Measurements from ENCODE around the gene TAOK1. TPM values are rescaled to one million over a fixed set of nuclear protein-coding genes. Genes with fewer than 3 reads are reported as not detected.

Gene TAOK1
- total and polyA plus RNA-seq, 10 of the 15 experiments (the other 5 are each of a cell fraction or from before 2014, with no cell fraction given) = 2.0 to 27.1 (median 11.8) TPM

DNA sequence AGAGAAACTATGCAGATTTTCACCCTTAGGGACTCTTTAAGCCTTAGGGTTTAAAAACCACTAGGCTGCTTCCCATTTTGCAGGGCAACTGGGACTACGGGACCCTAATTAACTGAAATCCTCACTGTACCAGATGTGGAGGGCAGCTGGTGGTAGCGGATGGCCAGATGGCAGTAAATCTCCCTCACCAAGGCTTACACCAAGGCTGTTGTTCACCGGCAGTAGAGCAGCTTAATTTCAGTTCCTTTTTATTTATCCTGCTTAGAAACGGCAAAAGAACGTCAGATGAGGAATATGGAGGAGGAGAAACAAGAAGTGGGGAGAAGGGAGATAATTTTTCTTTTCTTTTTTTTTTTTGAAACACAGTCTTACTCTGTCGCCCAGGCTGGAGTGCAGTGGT lies 170.2 kb downstream of the TAOK1 start (continued):
- TF ChIP-seq, protein P1, sequence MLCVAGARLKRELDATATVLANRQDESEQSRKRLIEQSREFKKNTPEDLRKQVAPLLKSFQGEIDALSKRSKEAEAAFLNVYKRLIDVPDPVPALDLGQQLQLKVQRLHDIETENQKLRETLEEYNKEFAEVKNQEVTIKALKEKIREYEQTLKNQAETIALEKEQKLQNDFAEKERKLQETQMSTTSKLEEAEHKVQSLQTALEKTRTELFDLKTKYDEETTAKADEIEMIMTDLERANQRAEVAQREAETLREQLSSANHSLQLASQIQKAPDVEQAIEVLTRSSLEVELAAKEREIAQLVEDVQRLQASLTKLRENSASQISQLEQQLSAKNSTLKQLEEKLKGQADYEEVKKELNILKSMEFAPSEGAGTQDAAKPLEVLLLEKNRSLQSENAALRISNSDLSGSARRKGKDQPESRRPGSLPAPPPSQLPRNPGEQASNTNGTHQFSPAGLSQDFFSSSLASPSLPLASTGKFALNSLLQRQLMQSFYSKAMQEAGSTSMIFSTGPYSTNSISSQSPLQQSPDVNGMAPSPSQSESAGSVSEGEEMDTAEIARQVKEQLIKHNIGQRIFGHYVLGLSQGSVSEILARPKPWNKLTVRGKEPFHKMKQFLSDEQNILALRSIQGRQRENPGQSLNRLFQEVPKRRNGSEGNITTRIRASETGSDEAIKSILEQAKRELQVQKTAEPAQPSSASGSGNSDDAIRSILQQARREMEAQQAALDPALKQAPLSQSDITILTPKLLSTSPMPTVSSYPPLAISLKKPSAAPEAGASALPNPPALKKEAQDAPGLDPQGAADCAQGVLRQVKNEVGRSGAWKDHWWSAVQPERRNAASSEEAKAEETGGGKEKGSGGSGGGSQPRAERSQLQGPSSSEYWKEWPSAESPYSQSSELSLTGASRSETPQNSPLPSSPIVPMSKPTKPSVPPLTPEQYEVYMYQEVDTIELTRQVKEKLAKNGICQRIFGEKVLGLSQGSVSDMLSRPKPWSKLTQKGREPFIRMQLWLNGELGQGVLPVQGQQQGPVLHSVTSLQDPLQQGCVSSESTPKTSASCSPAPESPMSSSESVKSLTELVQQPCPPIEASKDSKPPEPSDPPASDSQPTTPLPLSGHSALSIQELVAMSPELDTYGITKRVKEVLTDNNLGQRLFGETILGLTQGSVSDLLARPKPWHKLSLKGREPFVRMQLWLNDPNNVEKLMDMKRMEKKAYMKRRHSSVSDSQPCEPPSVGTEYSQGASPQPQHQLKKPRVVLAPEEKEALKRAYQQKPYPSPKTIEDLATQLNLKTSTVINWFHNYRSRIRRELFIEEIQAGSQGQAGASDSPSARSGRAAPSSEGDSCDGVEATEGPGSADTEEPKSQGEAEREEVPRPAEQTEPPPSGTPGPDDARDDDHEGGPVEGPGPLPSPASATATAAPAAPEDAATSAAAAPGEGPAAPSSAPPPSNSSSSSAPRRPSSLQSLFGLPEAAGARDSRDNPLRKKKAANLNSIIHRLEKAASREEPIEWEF (IDR thresholded peaks at IDR 0.05; ENCODE audit: insufficient replicate concordance, low read depth, low read length) = no peak
- TF ChIP-seq SMARCA5 (IDR thresholded peaks at IDR 0.05) = no peak

DNA sequence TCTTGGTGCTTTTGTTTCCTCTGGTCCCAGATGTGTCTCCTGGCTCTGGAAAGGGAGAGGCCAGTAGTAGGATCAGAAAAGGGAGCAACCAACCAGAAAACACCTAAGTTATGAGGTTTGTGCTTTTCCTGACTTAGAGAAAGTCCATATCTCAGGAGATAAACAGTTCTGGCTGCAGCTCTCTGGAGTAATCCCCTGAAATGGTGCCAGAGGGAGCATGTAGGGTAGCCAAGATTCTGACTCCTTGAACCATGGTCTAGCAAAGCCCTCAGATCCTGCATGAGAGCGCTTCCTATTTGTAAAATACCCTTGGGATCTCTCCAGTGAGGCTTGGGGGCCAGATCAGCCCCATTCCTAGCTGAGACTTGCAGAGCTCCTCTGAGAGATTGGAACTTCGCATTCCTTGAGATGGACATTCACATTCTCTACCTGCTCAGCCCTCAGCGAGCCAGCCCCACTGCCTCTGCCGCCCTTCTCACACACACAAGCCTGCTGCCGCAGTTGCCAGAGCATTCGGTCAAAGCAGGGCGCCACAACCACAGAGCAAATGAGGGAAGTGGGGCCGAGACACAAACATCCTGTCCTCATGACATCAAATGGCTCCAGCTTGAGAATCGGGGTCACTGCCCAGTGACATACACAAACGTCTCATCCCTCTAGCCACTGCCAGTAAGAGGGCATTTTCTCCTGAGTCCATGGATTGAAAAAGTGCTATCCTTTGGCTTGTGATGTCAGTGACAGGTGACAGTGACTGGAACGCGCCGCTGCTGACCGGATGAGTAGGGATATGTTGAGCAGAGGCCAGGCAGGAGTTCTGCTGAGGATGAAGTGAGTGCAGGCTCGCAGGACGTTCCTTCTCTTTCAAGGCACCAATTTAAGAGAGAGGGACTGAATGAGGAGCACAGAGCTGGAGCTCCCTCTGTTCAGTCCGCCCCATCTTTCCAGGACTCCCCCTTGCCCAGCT lies 171.7 kb downstream of the TAOK1 start:
- ChIA-PET SMC1A (ENCODE audit: uncharacterized antibody, unreplicated experiment) (no interaction called here), RAD21 (ENCODE audit: unreplicated experiment) (no interaction called here), CTCF (interaction anchor here (0.6 to 1.8 kb wide), 6 partner anchors 8 to 442 kb away, joined by 3 to 12 read pairs (median 4); no protein-coding TSS in a partner anchor), POLR2A (no interaction called here)
- TF ChIP-seq SPI1 (IDR thresholded peaks at IDR 0.05; ENCODE audit: borderline replicate concordance, insufficient read depth, low read depth, low read length) = peak; percentile 46; the same call in 1 of the 2 replicates
- no peak for TF ChIP-seq IKZF2 (IDR thresholded peaks at IDR 0.05)
- no peak for TF ChIP-seq PAX5 (IDR thresholded peaks at IDR 0.05; ENCODE audit: borderline replicate concordance, low read depth, low read length)
- TF ChIP-seq, protein P2, sequence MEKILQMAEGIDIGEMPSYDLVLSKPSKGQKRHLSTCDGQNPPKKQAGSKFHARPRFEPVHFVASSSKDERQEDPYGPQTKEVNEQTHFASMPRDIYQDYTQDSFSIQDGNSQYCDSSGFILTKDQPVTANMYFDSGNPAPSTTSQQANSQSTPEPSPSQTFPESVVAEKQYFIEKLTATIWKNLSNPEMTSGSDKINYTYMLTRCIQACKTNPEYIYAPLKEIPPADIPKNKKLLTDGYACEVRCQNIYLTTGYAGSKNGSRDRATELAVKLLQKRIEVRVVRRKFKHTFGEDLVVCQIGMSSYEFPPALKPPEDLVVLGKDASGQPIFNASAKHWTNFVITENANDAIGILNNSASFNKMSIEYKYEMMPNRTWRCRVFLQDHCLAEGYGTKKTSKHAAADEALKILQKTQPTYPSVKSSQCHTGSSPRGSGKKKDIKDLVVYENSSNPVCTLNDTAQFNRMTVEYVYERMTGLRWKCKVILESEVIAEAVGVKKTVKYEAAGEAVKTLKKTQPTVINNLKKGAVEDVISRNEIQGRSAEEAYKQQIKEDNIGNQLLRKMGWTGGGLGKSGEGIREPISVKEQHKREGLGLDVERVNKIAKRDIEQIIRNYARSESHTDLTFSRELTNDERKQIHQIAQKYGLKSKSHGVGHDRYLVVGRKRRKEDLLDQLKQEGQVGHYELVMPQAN (conservative IDR thresholded peaks at IDR 0.05) = no peak
- TF ChIP-seq CREB1 (IDR thresholded peaks at IDR 0.05; ENCODE audit: low read depth) = peak; percentile 45; the same call in 1 of the 2 replicates
- TF ChIP-seq RUNX3 (IDR thresholded peaks at IDR 0.05; ENCODE audit: low read length) = 0 out of 2 replicates have a peak, but pooled peaks have one; percentile 21
- TF ChIP-seq BACH1 (IDR thresholded peaks at IDR 0.05; ENCODE audit: borderline replicate concordance) = no peak
- no peak for TF ChIP-seq HDGF (IDR thresholded peaks at IDR 0.05)
- no peak overlapping the region for H3K4me2 ChIP-seq (ENCODE audit: control insufficient read depth, insufficient read depth)
- H4K20me1 ChIP-seq (ENCODE audit: control insufficient read depth, insufficient read depth) = no peaks in the 10 kb centered on the region
- H3K9ac ChIP-seq (ENCODE audit: control insufficient read depth, insufficient read depth, low read length) = no peak overlapping the region
- ATAC-seq = no peak
- intact Hi-C loops (cut with micrococcal nuclease; ENCODE audit: unreplicated experiment) = no loop called here
- no peaks in the 10 kb centered on the region for H3K27me3 ChIP-seq (replicated peaks in 1 of 2; ENCODE audit: control insufficient read depth in 2 of 2, insufficient read depth in 2 of 2, low read length in 1 of 2)
- no peak overlapping the region for H2AFZ ChIP-seq (ENCODE audit: control insufficient read depth, low read depth, low read length)
- peaks cover 2 to 3% of the 10 kb centered on the region in 2 experiments; a peak in 3 of 4 replicates for H3K36me3 ChIP-seq (ENCODE audit: control insufficient read depth in 2 of 2, insufficient read depth in 2 of 2, low read length in 1 of 2)
- H3K79me2 ChIP-seq (ENCODE audit: control insufficient read depth, insufficient read depth, low read length) = peaks cover 7% of the 10 kb centered on the region; the same call in 1 of the 2 replicates
- H3K4me3 ChIP-seq = no peak overlapping the region
- peaks cover 42% of the 10 kb centered on the region for H3K4me1 ChIP-seq (ENCODE audit: control insufficient read depth, insufficient read depth, low read length)
- no peak for FAIRE-seq
- no TSS peak for BruUV-seq (replicated peaks)
- no peak for DNase-seq (ENCODE audit: low read depth, low spot score)
- no peak overlapping the region for H3K27ac ChIP-seq (ENCODE audit: control insufficient read depth, insufficient read depth)
- no peaks in the 10 kb centered on the region for H3K9me3 ChIP-seq (replicated peaks; ENCODE audit: control insufficient read depth, insufficient read depth, low read length)
- 57% methylated on average over 17 of the region's 17 CpGs for WGBS (ENCODE audit: insufficient coverage, insufficient replicate concordance, low lambda C conversion rate, missing lambda C conversion rate)
- in situ Hi-C loops (cut with MboI) = no loop called here

Measured in GM12878 (cell line).